Eye (tissue), 1 donor: Measurements from ENCODE around the gene GLI2.

Source experiments
- DNase-seq: peaks from one replicate; pipeline ENCODE4 v3.0.0-alpha.2; 2015

GLI2 gene

GRCh38 chr2:120738786-120739437 is 3.2 kb downstream of the GLI2 start:
- peak; percentile 32 for DNase-seq

GRCh38 chr2:120739438-120740090 is 3.9 kb downstream of the GLI2 start:
- peak; percentile 67 for DNase-seq

DNA sequence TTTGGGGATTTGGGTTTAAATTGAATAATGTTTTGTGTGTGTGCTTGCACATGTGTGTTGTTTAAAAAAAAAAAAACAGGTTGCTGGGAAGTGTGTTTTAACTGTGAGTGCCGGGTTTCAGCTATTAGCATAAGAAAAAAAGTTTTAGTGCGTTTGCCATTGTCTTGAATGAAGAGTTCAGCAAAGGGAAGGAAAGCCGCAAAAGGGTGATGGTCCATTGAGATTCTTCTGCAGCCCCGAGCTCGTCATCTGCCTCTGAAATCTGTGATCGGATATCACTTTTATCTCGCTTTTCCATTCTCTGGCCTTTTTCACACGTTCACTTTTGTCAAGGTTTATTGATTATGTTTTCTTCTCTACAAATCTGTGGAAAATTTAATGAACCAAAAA is 4.7 kb downstream of the GLI2 start:
- no peak for DNase-seq

DNA sequence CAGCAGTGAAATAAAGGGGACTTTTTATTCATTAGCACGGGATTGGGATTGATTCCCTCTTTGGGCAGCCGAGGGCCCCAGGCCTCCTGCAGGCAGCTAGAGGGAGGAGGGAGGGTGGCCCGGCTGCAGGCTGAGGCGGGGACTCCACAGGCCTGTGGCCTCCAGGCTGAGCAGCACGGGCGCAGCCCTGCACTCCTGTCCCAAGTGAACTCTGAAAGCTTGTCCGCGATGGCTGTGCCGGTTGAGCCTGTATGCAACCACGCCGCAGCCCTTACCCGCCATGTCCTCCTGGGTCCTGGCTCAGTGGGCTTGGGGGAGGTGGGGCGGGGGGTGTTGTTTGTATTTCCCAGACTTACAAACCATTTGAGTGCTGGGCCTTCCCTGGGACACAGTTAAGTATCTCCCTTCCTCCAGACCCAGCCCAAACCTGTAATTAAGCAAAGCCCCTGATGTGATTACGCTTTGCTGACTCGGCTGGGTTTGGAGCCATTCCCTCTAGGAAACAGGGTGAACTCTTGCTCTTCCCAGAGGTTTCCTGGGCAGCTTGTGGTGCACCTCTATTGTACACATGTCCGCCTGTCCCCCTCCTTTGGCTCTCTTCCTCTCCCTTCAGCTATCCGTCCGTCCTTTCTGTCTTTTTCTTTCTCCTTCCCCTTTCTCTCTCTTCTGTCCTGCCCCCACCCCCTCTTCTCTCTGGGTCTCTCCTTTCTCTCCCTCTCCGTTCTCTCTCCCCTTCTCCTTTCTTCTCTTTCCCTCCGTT is 5.3 kb downstream of the GLI2 start:
- peak; percentile 86 for DNase-seq

DNA sequence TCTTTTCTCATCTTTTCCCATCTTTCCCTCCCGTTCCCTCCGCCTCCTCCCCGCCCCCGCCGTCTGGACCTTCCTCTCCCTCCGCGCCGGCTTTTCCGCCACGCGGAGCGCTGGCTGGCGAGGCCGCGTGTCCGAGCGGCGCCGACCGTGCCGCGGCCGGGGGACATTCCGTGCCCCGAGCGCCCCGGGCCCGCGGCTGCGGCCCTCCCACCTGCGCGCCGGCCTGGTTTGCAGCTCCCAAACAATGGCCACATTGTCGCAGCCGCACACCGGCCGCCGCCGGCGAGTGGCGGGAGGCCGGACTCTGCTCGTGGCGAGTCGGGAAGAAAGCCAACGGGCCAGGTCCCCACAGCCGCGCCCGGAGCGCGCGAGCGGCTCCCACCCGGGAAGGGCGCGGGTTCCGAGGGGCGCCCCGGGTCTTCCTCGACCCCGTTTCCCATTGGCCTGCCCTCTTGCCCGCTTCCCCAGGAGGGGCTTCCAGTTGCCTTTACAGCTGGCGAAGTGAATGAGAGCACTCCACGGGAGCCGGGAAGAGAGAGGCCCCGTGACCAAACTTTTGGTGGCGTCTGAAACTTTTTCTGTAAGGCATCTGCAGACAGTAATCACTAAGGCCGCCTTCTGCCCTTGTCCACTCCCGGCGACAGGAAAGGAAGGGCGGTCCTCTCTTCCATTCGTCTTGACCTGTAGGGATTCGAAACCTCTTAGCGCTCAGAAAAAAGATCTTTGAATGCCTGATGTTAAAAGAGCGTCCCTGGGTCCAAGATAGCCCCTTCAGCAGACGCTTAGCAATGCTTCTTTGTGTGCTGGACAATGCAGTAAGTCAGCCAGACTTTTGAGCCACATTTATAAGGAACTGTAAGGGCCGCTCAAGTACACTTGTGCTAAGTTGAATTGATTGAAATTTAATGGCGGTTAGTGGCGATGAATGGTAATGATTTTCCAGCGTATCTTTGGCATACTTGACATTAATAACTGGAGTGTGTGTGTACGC is 6.2 kb downstream of the GLI2 start:
- DNase-seq: peak; percentile 82

DNA sequence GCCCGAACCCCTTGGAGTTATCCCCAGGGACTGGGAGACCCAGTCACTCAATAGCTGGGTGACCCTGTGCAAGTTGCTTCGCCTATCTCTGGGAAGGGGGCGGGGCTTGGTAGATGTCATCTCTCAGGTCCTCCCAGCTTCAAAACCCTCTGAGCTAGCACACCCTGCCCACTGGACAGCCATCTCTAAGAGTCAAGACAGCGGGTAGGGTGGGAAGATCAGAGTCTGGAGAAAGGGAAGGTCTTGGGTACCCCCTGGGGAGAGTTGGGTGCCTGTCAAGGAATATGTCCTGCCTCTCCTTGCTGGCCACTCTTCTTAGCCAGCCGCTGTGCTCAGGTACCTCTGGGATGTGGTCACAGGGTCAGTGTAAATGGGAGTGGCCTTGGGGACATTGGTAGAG is 8.0 kb downstream of the GLI2 start:
- no peak for DNase-seq

- no peak for DNase-seq
Observed at GRCh38 chr2:120744817-120745216, 9.1 kb downstream of the GLI2 start.

- DNase-seq: no peak
Observed at GRCh38 chr2:120745420-120746111, 9.9 kb downstream of the GLI2 start.

GRCh38 chr2:120746144-120746543 is 10.5 kb downstream of the GLI2 start:
- no peak for DNase-seq

GRCh38 chr2:120747281-120747680 is 11.6 kb downstream of the GLI2 start:
- DNase-seq: no peak

- no peak for DNase-seq
Observed at GRCh38 chr2:120747706-120748105, 12.0 kb downstream of the GLI2 start.

- DNase-seq: no peak
Observed at GRCh38 chr2:120748310-120748709, 12.6 kb downstream of the GLI2 start.

GRCh38 chr2:120748741-120749140 is 13.1 kb downstream of the GLI2 start:
- DNase-seq: no peak

GRCh38 chr2:120749506-120750431 is 14.1 kb downstream of the GLI2 start:
- peak; percentile 47 for DNase-seq

GRCh38 chr2:120750488-120751210 is 15.0 kb downstream of the GLI2 start:
- DNase-seq: no peak

GRCh38 chr2:120751553-120751952 is 15.9 kb downstream of the GLI2 start:
- DNase-seq: no peak

- DNase-seq: no peak
Observed at GRCh38 chr2:120754067-120754960, 18.6 kb downstream of the GLI2 start.

GRCh38 chr2:120758181-120759144 is 22.8 kb downstream of the GLI2 start:
- peak; percentile 92 for DNase-seq
